ENCODE measurements around the gene RIMS1.

Gene RIMS1

GRCh38 chr6:72094506-72094905 is 208.2 kb downstream of the RIMS1 start:
- DNase-seq: no peak

DNA sequence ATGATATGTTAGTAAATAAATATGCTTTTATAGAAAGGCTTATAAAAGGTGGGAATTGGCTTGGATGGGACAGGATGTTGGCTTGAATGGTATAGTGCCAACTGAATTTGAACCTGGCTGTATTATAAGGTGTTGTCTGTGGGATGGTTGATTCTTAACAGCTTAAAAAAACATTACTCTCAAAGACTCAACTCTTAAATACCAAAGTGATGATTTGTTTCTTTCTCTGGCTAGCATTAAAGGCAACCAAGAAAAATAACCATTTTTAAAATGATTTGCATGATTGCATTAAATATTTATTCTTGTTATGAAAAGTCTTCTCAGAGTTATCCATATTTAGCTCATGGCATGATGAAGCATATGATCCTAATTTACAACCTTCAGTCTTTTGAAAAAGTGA is 216.2 kb downstream of the RIMS1 start:
- DNase-seq: no peak

DNA sequence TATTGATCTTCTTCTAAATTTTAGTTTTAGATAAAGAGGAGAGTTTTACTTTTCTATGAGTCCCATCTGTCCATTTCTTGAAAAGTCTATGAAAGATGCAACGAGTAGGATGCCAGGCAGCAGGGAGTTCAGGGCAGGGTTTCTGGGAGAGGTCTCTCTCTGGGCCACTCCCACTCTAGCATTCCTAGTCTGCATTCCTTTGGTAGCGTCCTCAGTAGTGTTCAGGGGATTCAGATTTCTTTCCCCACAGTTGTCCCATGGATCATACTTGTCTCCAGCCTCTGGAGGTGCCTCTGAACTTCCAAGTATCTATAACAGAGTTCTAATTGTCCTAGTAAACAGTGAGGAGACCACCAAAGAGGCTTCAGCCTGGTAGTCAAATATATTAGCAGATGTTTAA is 225.3 kb downstream of the RIMS1 start:
- no peak for DNase-seq

- DNase-seq: no peak
Observed at GRCh38 chr6:72130327-72130726, 244.0 kb downstream of the RIMS1 start.

- DNase-seq: no peak
Observed at GRCh38 chr6:72132427-72132826, 246.1 kb downstream of the RIMS1 start.

- no peak for DNase-seq
Observed at GRCh38 chr6:72132851-72133250, 246.5 kb downstream of the RIMS1 start.

DNA sequence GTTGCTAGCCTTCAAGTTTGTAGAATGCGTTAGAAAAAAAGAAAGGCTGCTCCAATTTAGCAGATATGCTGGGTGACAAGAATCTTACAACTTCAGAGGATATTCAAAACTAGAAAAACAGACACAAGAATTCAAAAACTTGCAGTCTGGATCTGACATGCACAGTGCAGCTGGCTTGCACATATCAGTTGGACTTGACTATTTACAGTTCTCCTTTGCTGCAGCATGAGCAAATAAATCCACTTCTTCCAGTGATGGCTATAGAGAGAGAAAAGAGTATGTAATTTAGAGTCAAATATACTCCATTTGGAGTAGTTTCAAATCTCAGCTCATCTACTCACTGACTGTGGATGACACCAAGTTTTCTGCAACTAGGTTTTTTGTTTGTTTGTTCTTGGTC is 247.0 kb downstream of the RIMS1 start:
- DNase-seq: no peak

GRCh38 chr6:72140795-72141194 is 254.4 kb downstream of the RIMS1 start:
- no peak for DNase-seq

DNA sequence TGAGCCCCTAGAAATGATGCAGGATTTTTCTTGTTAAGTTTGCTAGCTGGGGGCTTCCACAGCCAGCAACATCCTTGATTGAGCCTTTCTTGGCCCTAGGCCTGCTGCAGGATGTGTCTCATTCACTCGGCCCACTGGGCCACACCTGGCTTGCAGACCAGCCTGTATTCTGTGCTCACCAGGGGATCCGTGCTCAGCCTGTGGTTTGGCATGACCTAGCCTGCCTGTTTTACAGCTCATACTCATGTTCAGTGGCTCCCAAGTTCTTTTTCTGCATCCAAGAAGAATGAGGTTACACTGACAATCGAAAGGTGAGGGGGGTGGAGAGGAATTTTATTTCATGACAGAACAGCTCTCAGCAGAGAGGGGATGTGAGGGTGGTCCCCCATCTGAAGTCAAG is 263.4 kb downstream of the RIMS1 start:
- DNase-seq: no peak

DNA sequence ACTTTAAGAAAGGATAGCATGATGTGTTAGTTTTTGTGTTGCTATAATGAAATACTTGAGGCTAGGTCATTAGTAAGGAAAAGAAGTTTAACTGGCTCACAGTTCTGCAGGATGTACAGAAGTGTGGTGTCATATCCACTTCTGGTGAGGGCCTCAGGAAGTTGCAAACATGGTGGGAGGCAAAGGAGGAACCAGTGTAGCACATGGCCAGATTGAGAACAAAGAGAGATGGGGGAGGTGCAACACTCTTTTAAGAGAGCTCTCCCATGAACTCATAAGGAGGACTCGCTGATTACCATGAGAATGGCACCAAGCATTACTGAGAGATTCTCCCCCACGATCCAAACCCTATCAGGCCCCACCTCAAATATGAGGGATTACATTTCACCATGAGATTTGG is 265.4 kb downstream of the RIMS1 start:
- no peak for DNase-seq

DNA sequence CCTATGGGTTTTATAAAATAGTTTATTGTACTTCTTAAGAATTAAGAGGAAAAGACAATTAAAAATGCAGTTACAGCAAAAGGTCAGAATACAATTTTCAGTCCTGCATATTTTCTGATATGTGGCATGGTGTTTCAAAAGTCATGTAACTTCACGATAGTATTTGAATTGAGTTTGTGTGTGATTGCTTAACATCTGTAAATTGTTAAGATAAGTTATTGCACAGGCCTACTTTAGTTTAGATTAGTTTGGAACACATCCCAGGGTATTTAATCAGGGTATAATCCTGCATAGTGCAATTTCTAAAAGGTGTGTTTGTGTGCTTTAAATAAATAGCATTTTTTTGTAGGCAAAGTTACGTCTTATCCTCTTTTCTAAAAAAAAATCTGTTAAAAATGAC is 289.6 kb downstream of the RIMS1 start:
- DNase-seq: no peak

- DNase-seq: peak in 1 of 2 experiments; percentile 18
Observed at GRCh38 chr6:72182337-72183246, 296.2 kb downstream of the RIMS1 start.

DNA sequence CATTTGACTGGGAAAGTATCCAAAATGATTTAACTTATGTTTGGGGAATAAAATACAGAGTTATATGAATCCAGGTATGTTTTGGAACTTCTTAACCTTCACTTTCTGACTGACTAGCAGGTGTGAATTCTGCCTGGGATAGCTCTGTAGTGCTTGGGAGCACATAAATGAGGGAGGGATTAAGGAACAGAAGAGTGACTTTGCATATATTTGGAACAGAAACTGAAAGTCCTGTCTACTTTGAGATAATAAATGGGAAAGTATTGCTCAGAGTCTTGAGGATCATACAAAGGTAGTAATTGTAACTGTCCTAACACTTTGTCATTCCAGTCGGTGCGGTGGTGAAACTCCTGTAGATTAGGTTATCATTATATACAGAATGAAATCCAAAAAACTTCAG is 317.6 kb downstream of the RIMS1 start:
- no peak for DNase-seq

DNA sequence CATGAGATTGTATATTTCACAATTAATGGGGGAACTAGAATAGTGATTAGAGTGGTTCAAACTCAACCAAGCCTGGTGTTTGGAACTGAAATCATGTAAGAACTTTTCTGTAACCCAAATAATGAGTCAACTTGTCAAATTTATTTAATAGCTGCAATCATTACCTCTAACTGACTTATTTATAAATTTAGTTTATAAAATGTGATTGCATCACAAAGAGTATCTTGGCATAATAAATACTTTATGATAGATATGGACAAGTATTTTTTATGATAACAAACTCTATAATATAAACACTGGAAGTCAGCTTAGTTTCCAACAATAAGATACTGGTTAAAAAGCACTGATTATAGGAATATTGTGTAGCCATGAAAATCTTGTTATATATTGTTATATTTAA is 319.1 kb downstream of the RIMS1 start:
- no peak for DNase-seq

DNA sequence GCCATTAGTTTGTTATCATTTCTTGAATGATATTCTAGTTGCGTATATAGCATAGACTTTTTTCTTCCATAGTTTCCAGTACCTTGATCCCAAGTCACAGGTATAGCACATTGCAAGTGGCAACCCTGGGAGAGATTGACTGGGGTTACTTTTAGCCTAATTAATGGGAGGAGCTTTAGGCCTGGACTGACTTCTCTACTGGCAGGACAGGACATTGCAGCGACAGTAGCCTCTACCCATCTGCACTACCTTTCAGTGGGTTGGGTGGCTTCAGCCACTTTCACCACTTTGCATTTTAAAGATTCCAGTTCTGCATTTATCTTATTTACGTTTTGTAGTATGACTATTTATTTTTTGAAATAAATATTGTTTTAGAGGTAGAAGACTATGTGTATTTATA is 320.3 kb downstream of the RIMS1 start:
- DNase-seq: no peak

GRCh38 chr6:72212686-72213085 is 326.3 kb downstream of the RIMS1 start:
- DNase-seq: no peak

DNA sequence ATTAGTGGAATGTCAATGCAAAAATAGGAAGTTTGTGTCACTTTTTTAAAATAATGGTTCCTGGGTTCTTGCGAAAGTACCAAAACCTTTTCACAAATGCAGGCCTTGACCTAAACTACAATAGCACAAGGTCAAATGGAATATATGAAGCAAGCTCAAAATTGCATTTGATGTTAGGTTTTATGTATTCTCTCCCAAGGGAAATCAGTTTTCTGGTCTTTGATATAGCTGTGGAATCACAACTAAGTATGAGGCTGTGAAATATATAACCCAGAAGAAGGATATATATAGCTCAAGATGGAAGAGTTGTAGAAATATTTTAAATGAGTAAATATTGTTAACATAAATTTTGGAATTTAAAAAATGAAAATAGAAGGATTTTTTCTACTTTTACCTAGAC is 327.3 kb downstream of the RIMS1 start:
- DNase-seq: no peak

DNA sequence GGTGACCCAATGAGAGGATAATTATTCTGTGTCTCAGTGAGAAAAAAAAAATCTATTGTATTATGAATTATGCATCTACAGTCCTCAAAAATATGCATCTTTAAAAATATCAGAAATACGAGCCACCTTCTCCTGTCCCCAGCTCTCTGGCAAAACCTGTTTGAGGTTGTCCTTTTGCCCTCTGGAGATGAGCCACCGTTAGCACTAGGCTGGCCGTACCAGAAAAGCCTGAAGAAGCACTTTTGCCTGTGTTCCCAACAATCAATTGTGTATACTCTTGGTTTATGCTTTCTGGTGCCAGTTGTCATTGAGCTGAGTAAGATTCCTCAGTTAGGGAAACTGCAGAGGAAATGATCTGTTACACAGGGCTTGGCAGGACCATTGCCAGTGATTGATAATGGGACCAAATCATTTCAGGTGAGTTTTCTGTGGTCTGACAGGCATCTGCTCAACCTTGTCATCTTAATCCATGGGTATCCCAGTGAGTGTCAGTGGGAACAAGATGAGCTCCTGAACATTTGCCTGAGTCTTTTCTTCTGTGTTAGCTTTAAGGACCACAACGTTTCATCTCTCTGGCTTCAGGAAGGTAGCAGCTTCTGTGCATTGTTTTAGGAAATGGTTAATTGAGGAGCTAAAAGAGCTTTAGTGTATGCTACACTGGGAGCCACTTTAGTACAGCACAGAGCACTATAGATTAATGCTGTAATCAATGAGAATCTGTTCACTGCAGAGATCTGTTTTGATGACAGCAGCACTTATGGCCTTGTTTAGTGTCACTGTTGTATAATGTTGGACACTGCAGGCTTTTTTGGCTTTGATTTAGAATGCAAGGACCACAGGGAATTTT is 330.1 kb downstream of the RIMS1 start:
- DNase-seq: no peak

- no peak for DNase-seq
Observed at GRCh38 chr6:72217626-72218025, 331.3 kb downstream of the RIMS1 start.

GRCh38 chr6:72218125-72218524 is 331.8 kb downstream of the RIMS1 start:
- DNase-seq: no peak

- DNase-seq: no peak
Observed at GRCh38 chr6:72219536-72219935, 333.2 kb downstream of the RIMS1 start.

DNA sequence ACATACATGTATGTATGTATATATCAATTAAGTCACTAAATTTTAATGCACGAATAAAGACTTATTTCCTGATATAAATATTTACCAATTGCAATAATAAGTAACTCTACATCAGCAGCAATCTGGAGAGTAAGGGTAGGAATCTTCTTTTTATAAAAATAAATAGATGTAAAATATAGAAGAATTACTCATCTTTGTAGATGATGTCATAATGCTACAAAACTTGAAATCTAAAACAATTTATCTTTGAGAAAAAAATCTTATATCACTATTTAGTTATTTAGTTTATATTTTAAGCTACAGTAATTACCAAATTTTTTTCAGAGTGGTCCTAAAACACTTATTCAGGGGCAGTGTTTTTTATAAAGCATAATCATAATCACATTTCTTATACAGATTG is 351.7 kb downstream of the RIMS1 start:
- no peak for DNase-seq

DNA sequence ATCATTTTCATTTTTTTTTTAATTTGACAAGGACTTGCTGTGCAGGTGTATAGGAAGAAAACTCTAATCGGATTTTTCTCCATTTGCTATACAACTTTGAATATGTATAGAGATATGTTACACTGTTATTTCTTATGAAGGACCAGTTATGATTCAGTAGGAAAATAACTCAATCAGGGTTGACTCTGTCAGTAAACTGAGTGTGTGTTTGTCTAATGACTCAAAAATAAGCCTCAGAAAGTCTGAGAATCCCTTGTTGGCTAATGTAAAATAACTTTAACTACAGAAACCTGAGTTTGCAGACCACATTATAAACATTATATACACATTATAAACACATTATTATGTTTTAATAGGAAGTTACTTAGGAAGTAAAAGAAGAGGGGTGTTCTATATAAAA is 352.6 kb downstream of the RIMS1 start:
- no peak for DNase-seq

GRCh38 chr6:72245565-72245964 is 359.2 kb downstream of the RIMS1 start:
- DNase-seq: no peak
